Measurements from ENCODE around the gene CELF4. TPM values are rescaled to one million over a fixed set of nuclear protein-coding genes. Genes with fewer than 3 reads are reported as not detected.

The CELF4 gene
- total and polyA plus RNA-seq, 4 donors, result 0.24 to 3.0 (median 1.3) TPM

- no peak for DNase-seq
- WGBS, 2 donors, result 50 to 55% methylated on average over 5 to 6 of the region's 6 CpGs
These were observed 12.6 kb upstream of the CELF4 start for GRCh38 chr18:37578182-37578678.

GRCh38 chr18:37577051-37577611 lies 11.5 kb upstream of the CELF4 start:
- DNase-seq, result peak; percentile 65 to 83 (median 66)
- Histone ChIP-seq H3K9me3 (ENCODE audit: control insufficient read depth in 4 of 4, insufficient read depth in 3 of 4, low read length in 3 of 4) (no peaks in the 10 kb centered on the region), H3K27ac (ENCODE audit: low read depth in 1 of 2, low read length in 1 of 2) (no peak overlapping the region), H3K36me3 (ENCODE audit: control insufficient read depth in 4 of 4, insufficient read depth in 4 of 4, low read length in 4 of 4) (no peaks in the 10 kb centered on the region), H3K9ac (ENCODE audit: insufficient read depth in 1 of 2, low read length in 2 of 2) (no peak overlapping the region), H3K27me3 (ENCODE audit: control insufficient read depth in 3 of 3, insufficient read depth in 3 of 3, low read length in 2 of 3) (peaks cover 0 to 2% (median 0%) of the 10 kb centered on the region in 3 donors), H3K4me3 (no peak overlapping the region), H3K4me1 (ENCODE audit: control insufficient read depth in 5 of 5, insufficient read depth in 5 of 5, low read length in 5 of 5) (peaks cover 0 to 12% (median 6%) of the 10 kb centered on the region in 5 donors)
- no peak for TF ChIP-seq CTCF (IDR thresholded peaks at IDR 0.05; ENCODE audit: control extremely low read depth, extremely low read depth)
- WGBS, 2 donors, result 70 to 82% methylated on average over 7 of the region's 7 CpGs
- no peak for ATAC-seq (ENCODE audit: insufficient read depth, low FRiP score)

More at GRCh38 chr18:37578182-37578678, 12.6 kb upstream of the CELF4 start:
- Histone ChIP-seq H3K4me3 (no peak overlapping the region), H3K9me3 (ENCODE audit: control insufficient read depth in 4 of 4, insufficient read depth in 3 of 4, low read length in 3 of 4) (no peaks in the 10 kb centered on the region), H3K27me3 (ENCODE audit: control insufficient read depth in 3 of 3, insufficient read depth in 3 of 3, low read length in 2 of 3) (no peaks in the 10 kb centered on the region), H3K4me1 (ENCODE audit: control insufficient read depth in 5 of 5, insufficient read depth in 5 of 5, low read length in 5 of 5) (peaks cover 0 to 12% (median 6%) of the 10 kb centered on the region in 5 donors), H3K27ac (ENCODE audit: low read depth in 1 of 2, low read length in 1 of 2) (no peak overlapping the region), H3K9ac (ENCODE audit: insufficient read depth in 1 of 2, low read length in 2 of 2) (no peak overlapping the region), H3K36me3 (ENCODE audit: control insufficient read depth in 4 of 4, insufficient read depth in 4 of 4, low read length in 4 of 4) (no peaks in the 10 kb centered on the region)
- no peak for ATAC-seq (ENCODE audit: insufficient read depth, low FRiP score)
- no peak for TF ChIP-seq CTCF (IDR thresholded peaks at IDR 0.05; ENCODE audit: control extremely low read depth, extremely low read depth)

GRCh38 chr18:37575646-37576045 lies 10.0 kb upstream of the CELF4 start:
- H3K4me3 ChIP-seq, result no peak overlapping the region
- H3K27ac ChIP-seq (ENCODE audit: low read depth in 1 of 2, low read length in 1 of 2), result no peak overlapping the region
- peaks cover 0 to 12% (median 6%) of the 10 kb centered on the region in 5 donors for H3K4me1 ChIP-seq (ENCODE audit: control insufficient read depth in 5 of 5, insufficient read depth in 5 of 5, low read length in 5 of 5)
- DNase-seq (no peak), ATAC-seq (ENCODE audit: insufficient read depth, low FRiP score) (no peak)
- no peaks in the 10 kb centered on the region for H3K36me3 ChIP-seq (ENCODE audit: control insufficient read depth in 4 of 4, insufficient read depth in 4 of 4, low read length in 4 of 4)
- TF ChIP-seq CTCF (IDR thresholded peaks at IDR 0.05; ENCODE audit: control extremely low read depth, extremely low read depth), result no peak
- H3K9ac ChIP-seq (ENCODE audit: insufficient read depth in 1 of 2, low read length in 2 of 2), result no peak overlapping the region
- H3K27me3 ChIP-seq (ENCODE audit: control insufficient read depth in 3 of 3, insufficient read depth in 3 of 3, low read length in 2 of 3), result peaks cover 0 to 2% (median 0%) of the 10 kb centered on the region in 3 donors
- WGBS, 2 donors, result 87 to 89% methylated on average over 10 of the region's 10 CpGs
- no peaks in the 10 kb centered on the region for H3K9me3 ChIP-seq (ENCODE audit: control insufficient read depth in 4 of 4, insufficient read depth in 3 of 4, low read length in 3 of 4)
